CD14-positive monocyte (primary cell): ENCODE results near the gene BEX5. TPM values are rescaled to one million over a fixed set of nuclear protein-coding genes. Genes with fewer than 3 reads are reported as not detected.

Source experiments
- DNase-seq, 3 donors: peaks; one replicate each; pipeline ENCODE4 v3.0.0-alpha.2; 2011 to 2022
- H2AFZ ChIP-seq: 2 replicates; pipeline ENCODE4 v1.6.0; 2012; ENCODE audit warnings: mild to moderate bottlenecking, low read depth, low read length, inconsistent platforms; ENCODE audit not compliant: insufficient read depth, poor library complexity, severe bottlenecking
- H3K27ac ChIP-seq, 2 donors: 1 replicate in 1 of 2; 2 replicates in 1 of 2; pipeline ENCODE4 v1.5.1; 2012 to 2013; ENCODE audit warnings: low read length in 2 of 2, control low read depth in 1 of 2, inconsistent platforms in 1 of 2, low read depth in 1 of 2, mild to moderate bottlenecking in 1 of 2
- H3K27me3 ChIP-seq, 2 donors: one replicate each; pipeline versions ENCODE4 v1.6.0 to v1.6.1; 2011 to 2013; ENCODE audit warnings: low read length in 2 of 2; ENCODE audit not compliant: control insufficient read depth in 2 of 2, insufficient read depth in 2 of 2
- H3K36me3 ChIP-seq, 2 donors: replicated peaks in 1 of 2; 1 replicate in 1 of 2; 2 replicates in 1 of 2; pipeline versions ENCODE4 v1.5.1 to v1.6.1; 2012 to 2013; ENCODE audit warnings: low read length in 2 of 2, control low read depth in 1 of 2, inconsistent platforms in 1 of 2, mild to moderate bottlenecking in 1 of 2; ENCODE audit not compliant: insufficient read depth in 2 of 2, control insufficient read depth in 1 of 2
- H3K4me1 ChIP-seq, 2 donors: 1 replicate in 1 of 2; 2 replicates in 1 of 2; pipeline versions ENCODE4 v1.5.1 to v1.6.1; 2012 to 2013; ENCODE audit warnings: low read length in 2 of 2, control low read depth in 1 of 2, inconsistent platforms in 1 of 2, mild to moderate bottlenecking in 1 of 2, moderate library complexity in 1 of 2; ENCODE audit not compliant: insufficient read depth in 2 of 2, control insufficient read depth in 1 of 2
- H3K4me2 ChIP-seq: replicated peaks from 2 replicates; pipeline ENCODE3; 2012; ENCODE audit warnings: low read length, moderate library complexity, mild to moderate bottlenecking; ENCODE audit not compliant: poor library complexity, severe bottlenecking; ENCODE audit errors: extremely low read depth
- H3K4me3 ChIP-seq, 3 experiments: fragments of 200-600 bp in 1 of 3; sonication (generic) in 1 of 3; replicated peaks in 1 of 3; 1 replicate in 2 of 3; 2 replicates in 1 of 3; pipeline ENCODE4 v1.5.1; 2011 to 2013; ENCODE audit warnings: low read length in 3 of 3, mild to moderate bottlenecking in 3 of 3, control low read depth in 2 of 3, low read depth in 2 of 3, inconsistent platforms in 1 of 3, moderate library complexity in 1 of 3
- H3K79me2 ChIP-seq: 2 replicates; pipeline ENCODE4 v1.6.0; 2012; ENCODE audit warnings: mild to moderate bottlenecking, control low read depth, inconsistent platforms, low read length, moderate library complexity; ENCODE audit not compliant: insufficient read depth
- H3K9ac ChIP-seq: 2 replicates; pipeline ENCODE4 v1.6.0; 2017; ENCODE audit warnings: low read length, mild to moderate bottlenecking; ENCODE audit not compliant: insufficient read depth, poor library complexity, severe bottlenecking
- H3K9me3 ChIP-seq, 2 donors: replicated peaks in 1 of 2; 1 replicate in 1 of 2; 2 replicates in 1 of 2; pipeline versions ENCODE4 v1.5.1 to v1.6.1; 2012 to 2013; ENCODE audit warnings: low read length in 2 of 2, control low read depth in 1 of 2; ENCODE audit not compliant: control insufficient read depth in 1 of 2, insufficient read depth in 1 of 2
- H4K20me1 ChIP-seq: 2 replicates; pipeline ENCODE4 v1.6.0; 2012; ENCODE audit warnings: mild to moderate bottlenecking, low read length, control low read depth, moderate library complexity; ENCODE audit not compliant: insufficient read depth
- H3K27ac Mint-ChIP-seq, 7 donors: one replicate each; pipeline ENCODE4 v1.8.0; 2020; ENCODE audit warnings: mild to moderate bottlenecking in 7 of 7, mixed read lengths in 7 of 7, moderate library complexity in 6 of 7, inconsistent platforms in 2 of 7
- H3K27me3 Mint-ChIP-seq, 3 donors: one replicate each; pipeline ENCODE4 v1.8.0; 2021 to 2022; ENCODE audit warnings: low read depth in 3 of 3, mild to moderate bottlenecking in 3 of 3, mixed read lengths in 3 of 3, moderate library complexity in 3 of 3, inconsistent platforms in 1 of 3
- H3K36me3 Mint-ChIP-seq, 2 donors: one replicate each; pipeline ENCODE4 v1.8.0; 2020; ENCODE audit warnings: mixed read lengths in 2 of 2, inconsistent platforms in 1 of 2, mild to moderate bottlenecking in 1 of 2
- H3K4me1 Mint-ChIP-seq: one replicate; pipeline ENCODE4 v1.8.0; 2020; ENCODE audit warnings: mild to moderate bottlenecking, mixed read lengths
- H3K4me3 Mint-ChIP-seq, 2 donors: one replicate each; pipeline ENCODE4 v1.8.0; 2020; ENCODE audit warnings: mild to moderate bottlenecking in 2 of 2, mixed read lengths in 2 of 2, moderate library complexity in 1 of 2
- H3K9me3 Mint-ChIP-seq, 7 donors: one replicate each; pipeline ENCODE4 v1.8.0; 2020 to 2022; ENCODE audit warnings: mixed read lengths in 7 of 7, mild to moderate bottlenecking in 6 of 7, moderate library complexity in 6 of 7, inconsistent platforms in 2 of 7
- CTCF ChIP-seq: fragments of 200-600 bp; IDR thresholded peaks from one replicate; pipeline ENCODE4 v1.8.0; 2022; ENCODE audit warnings: antibody characterized with exemption, mild to moderate bottlenecking
- WGBS: methylation state at CpG from one replicate; pipeline ENCODE4 v1.1.5; 2013; ENCODE audit warnings: missing lambda C conversion rate; ENCODE audit not compliant: insufficient coverage; 5-methylcytosine and 5-hydroxymethylcytosine counted together
- intact Hi-C, 2 donors: fragments of 100-400 bp; cut with micrococcal nuclease; formaldehyde crosslinking; loops; one replicate each; pipeline versions ENCODE4 v1.15.0 to v1.15.1; 2023
- polyA plus RNA-seq, 3 donors: library from polyadenylated mRNA; depleted of rRNA in 1 of 3; unstranded in 2 of 3; stranded (reverse) in 1 of 3; fragments of 300-500 nt in 2 of 3; fragments of >200 nt in 1 of 3; fragmentation: Illumina TruSeq in 2 of 3; gene quantifications; 1 replicate in 2 of 3; 2 replicates in 1 of 3; pipeline ENCODE4 v1.2.3, GENCODE V29; 2012 to 2021

The BEX5 gene
- polyA plus RNA-seq, 3 donors = 0.24 TPM; not detected in 2

DNA sequence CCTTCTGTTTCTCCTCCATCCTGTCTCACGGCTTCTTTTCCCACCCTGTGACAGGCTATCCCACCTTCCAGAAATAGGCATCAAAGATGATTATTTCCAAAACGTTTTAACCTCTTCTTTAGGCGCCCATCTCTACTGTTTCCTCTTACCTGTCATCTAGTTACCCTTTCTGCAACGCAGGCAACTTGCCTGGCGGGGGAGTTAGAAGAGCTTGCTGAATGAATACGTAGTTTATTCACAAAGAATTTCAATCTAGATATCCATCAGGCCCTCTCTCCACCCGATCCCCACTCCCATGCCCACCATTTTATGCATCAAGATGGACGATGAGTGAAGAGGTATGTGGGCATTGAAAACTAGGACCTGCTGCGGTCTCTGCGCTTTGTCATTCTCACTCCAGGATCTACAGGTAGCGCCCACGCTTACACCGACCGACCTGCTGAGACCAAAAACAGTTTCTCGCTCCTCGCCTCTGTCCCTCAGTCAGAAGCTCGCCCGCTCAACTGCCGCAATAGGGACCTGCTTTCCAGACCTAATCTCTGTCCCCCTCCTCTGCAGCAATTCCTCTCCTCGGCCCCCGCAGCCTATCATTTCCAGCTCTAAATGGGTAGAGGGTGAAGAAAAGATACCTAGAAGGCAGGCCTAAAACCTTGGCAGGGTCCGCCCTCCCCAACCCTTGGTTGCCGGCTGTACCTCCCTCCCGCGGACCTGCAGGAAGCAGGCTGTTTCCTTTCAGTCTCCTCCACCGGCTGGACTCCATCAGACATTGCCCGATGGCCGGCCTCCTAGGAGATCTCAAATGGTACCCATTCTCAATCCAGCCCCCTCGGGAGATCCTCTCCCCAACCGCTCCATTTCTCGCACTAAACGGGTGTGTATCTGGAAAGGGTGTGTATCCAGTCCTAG, 624 bp downstream of the BEX5 start:
- Histone ChIP-seq H3K27me3 (peaks cover 10 to 17% of the 10 kb centered on the region in 2 donors), H3K36me3 (no peaks in the 10 kb centered on the region), H2AFZ (peak overlapping the region; percentile 69), H3K4me3 (peak overlapping the region; percentile 11 to 69 (median 29)), H3K4me2 (peak overlapping the region; percentile 70), H3K4me1 (peaks cover 0 to 5% of the 10 kb centered on the region in 2 donors), H3K27ac (no peak overlapping the region), H3K9ac (no peak overlapping the region), H3K9me3 (no peaks in the 10 kb centered on the region), H4K20me1 (no peaks in the 10 kb centered on the region), H3K79me2 (no peaks in the 10 kb centered on the region)
- no peak for DNase-seq
- Mint-ChIP-seq H3K4me1 (peaks cover 17% of the 10 kb centered on the region), H3K36me3 (no peaks in the 10 kb centered on the region), H3K27me3 (peaks cover 19 to 31% (median 27%) of the 10 kb centered on the region in 3 donors), H3K9me3 (peaks cover 0 to 12% (median 5%) of the 10 kb centered on the region in 7 donors), H3K27ac (no peak overlapping the region), H3K4me3 (peak overlapping the region; percentile 74 to 93)
- intact Hi-C loops = no loop called here
- TF ChIP-seq CTCF = no peak
- WGBS = no CpG with 5 or more reads among the region's 32 CpGs

DNA sequence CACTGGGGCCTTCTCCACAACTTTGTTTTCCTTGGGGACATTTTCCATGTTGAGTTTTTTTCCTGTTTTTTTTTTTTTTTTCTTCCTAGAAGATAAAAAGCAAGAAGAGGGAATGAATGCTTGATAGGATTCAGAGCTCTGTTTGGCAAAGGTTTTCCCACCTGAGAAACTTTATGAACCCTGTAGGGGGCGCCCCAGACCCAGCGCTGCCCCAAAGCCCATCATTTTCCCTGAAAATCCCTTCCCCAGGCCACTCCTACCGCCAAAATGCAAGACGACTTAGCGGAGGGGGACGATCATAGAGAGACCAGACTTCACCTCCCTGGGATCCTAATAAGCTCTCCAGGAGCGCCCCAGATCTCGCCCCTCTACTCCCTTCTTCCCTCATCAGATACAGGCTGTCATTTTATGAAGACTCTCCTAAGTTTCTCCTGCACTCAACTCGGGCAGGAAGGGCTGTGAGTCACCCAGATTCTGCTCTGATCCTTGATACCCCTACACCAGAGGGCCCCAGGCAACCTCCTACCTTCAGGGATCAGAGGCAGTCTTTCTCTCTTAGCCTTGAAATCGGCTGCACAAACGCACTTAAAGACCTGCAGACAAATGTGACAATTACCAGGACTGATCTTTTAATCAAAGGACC, 1.4 kb downstream of the BEX5 start:
- no peak overlapping the region for H3K27ac ChIP-seq

More for the DNA sequence above, 1.4 kb downstream of the BEX5 start:
- no peak for DNase-seq
- Histone ChIP-seq H3K4me3 (no peak overlapping the region), H3K36me3 (no peaks in the 10 kb centered on the region), H3K9ac (no peak overlapping the region), H3K79me2 (no peaks in the 10 kb centered on the region), H3K27me3 (peaks cover 13 to 17% of the 10 kb centered on the region in 2 donors), H4K20me1 (no peaks in the 10 kb centered on the region), H3K4me1 (peaks cover 0 to 5% of the 10 kb centered on the region in 2 donors), H2AFZ (peak overlapping the region; percentile 69), H3K9me3 (no peaks in the 10 kb centered on the region), H3K4me2 (no peak overlapping the region)
- H3K27ac Mint-ChIP-seq = peak overlapping the region in 1 of 7 donors; percentile 53
- 46% methylated on average over 5 of the region's 11 CpGs for WGBS
- H3K4me1 Mint-ChIP-seq = peaks cover 17% of the 10 kb centered on the region
- H3K4me3 Mint-ChIP-seq = peak overlapping the region in 1 of 2 donors; percentile 93
- no peak for TF ChIP-seq CTCF
- peaks cover 0 to 12% (median 5%) of the 10 kb centered on the region in 7 donors for H3K9me3 Mint-ChIP-seq
- peaks cover 19 to 31% (median 27%) of the 10 kb centered on the region in 3 donors for H3K27me3 Mint-ChIP-seq
- intact Hi-C loops = no loop called here
- no peaks in the 10 kb centered on the region for H3K36me3 Mint-ChIP-seq
